T-cell (primary cell): ENCODE measurements around the gene CCDC88C. TPM values are rescaled to one million over a fixed set of nuclear protein-coding genes. Genes with fewer than 3 reads are reported as not detected.
A peak's percentile ranks its signal among the peaks of the same experiment; 100 is the strongest.

ENCODE experiments used
- ATAC-seq, 4 experiments: fragments of 200-7000 bp in 3 of 4; fragments of 150-1000 bp in 1 of 4; cut with Tn5 transposase; replicated peaks in 1 of 4; 1 replicate in 3 of 4; 2 replicates in 1 of 4; pipeline ENCODE4 v1.10.0; 2021; ENCODE audit warnings: moderate library complexity in 3 of 4, mild to moderate bottlenecking in 2 of 4, moderate number of reproducible peaks in 1 of 4
- CTCF ChIA-PET, 2 donors: fragments of 300-600 bp; sonication (Branson Sonifier 250); formaldehyde crosslinking; loops; one replicate each; lab custom pipeline; 2022; ENCODE audit warnings: antibody characterized with exemption in 2 of 2; lab: Charles Lee
- POLR2A ChIA-PET, 2 donors: fragments of 300-600 bp; sonication (Branson Sonifier 250); formaldehyde crosslinking; loops; one replicate each; lab custom pipeline; 2022; ENCODE audit warnings: antibody characterized with exemption in 2 of 2; lab: Charles Lee
- DNase-seq, 35 experiments: peaks; one replicate each; pipeline versions ENCODE4 v3.0.0 to v3.0.0-alpha.2; 2013 to 2023
- H3K27ac ChIP-seq: one replicate; pipeline ENCODE4 v1.5.1; 2013; ENCODE audit warnings: low read length
- H3K27me3 ChIP-seq, 2 experiments: replicated peaks in 1 of 2; 1 replicate in 1 of 2; 2 replicates in 1 of 2; pipeline versions ENCODE4 v1.6.1 to v1.7.0; 2013; ENCODE audit warnings: low read length in 1 of 2, mixed read lengths in 1 of 2; ENCODE audit not compliant: control insufficient read depth in 2 of 2, insufficient read depth in 2 of 2; ENCODE audit errors: extremely low read depth in 1 of 2
- H3K36me3 ChIP-seq, 2 donors: 1 replicate in 1 of 2; 2 replicates in 1 of 2; pipeline versions ENCODE4 v1.6.1 to v1.7.0; 2013; ENCODE audit warnings: low read length in 1 of 2; ENCODE audit not compliant: control insufficient read depth in 2 of 2, insufficient read depth in 1 of 2; ENCODE audit errors: extremely low read depth in 1 of 2
- H3K4me1 ChIP-seq, 2 experiments: 1 replicate in 1 of 2; 2 replicates in 1 of 2; pipeline versions ENCODE4 v1.6.1 to v1.7.0; 2013; ENCODE audit warnings: low read length in 2 of 2, mixed read lengths in 1 of 2; ENCODE audit not compliant: insufficient read depth in 2 of 2, control insufficient read depth in 1 of 2; ENCODE audit errors: extremely low read depth in 1 of 2
- H3K4me3 ChIP-seq, 2 donors: 1 replicate in 1 of 2; 2 replicates in 1 of 2; pipeline versions ENCODE4 v1.5.1 to v1.7.0; 2013; ENCODE audit warnings: mild to moderate bottlenecking in 2 of 2, low read length in 1 of 2, moderate library complexity in 1 of 2; ENCODE audit not compliant: control insufficient read depth in 1 of 2; ENCODE audit errors: extremely low read depth in 1 of 2
- H3K9me3 ChIP-seq: 2 replicates; pipeline ENCODE4 v1.7.0; 2013
- H3K27ac Mint-ChIP-seq, 2 donors: one replicate each; pipeline ENCODE4 v1.8.0; 2020 to 2021; ENCODE audit warnings: mild to moderate bottlenecking in 2 of 2, mixed read lengths in 2 of 2
- H3K27me3 Mint-ChIP-seq, 2 donors: one replicate each; pipeline ENCODE4 v1.8.0; 2021 to 2022; ENCODE audit warnings: mixed read lengths in 2 of 2
- H3K36me3 Mint-ChIP-seq: one replicate; pipeline ENCODE4 v1.8.0; 2021; ENCODE audit warnings: mixed read lengths
- H3K4me1 Mint-ChIP-seq, 3 donors: one replicate each; pipeline ENCODE4 v1.8.0; 2020 to 2022; ENCODE audit warnings: mixed read lengths in 3 of 3, mild to moderate bottlenecking in 1 of 3
- H3K4me3 Mint-ChIP-seq, 3 donors: one replicate each; pipeline ENCODE4 v1.8.0; 2020 to 2022; ENCODE audit warnings: mild to moderate bottlenecking in 3 of 3, mixed read lengths in 3 of 3, moderate library complexity in 3 of 3
- H3K9me3 Mint-ChIP-seq, 3 donors: one replicate each; pipeline ENCODE4 v1.8.0; 2020 to 2022; ENCODE audit warnings: mixed read lengths in 3 of 3
- WGBS: methylation state at CpG from one replicate; pipeline ENCODE4 v1.1.5; 2013; ENCODE audit warnings: missing lambda C conversion rate; ENCODE audit not compliant: insufficient coverage; 5-methylcytosine and 5-hydroxymethylcytosine counted together
- total RNA-seq, 35 experiments: library from RNA in 6 of 35; stranded (reverse) in 6 of 35; fragments of 120-200 nt in 1 of 35; gene quantifications; one replicate each; pipeline versions ENCODE4 v1.2.1 to v1.2.4 and lab custom pipeline; 2013 to 2026

The CCDC88C gene
- total RNA-seq, 5 donors from 2014 or later (not counting 1 experiment from before 2014, with no cell fraction given) = 260 to 368 (median 275) TPM

GRCh38 chr14:91369628-91370445, 47.8 kb downstream of the CCDC88C start:
- ChIA-PET CTCF (interaction anchor here in 1 of 2 donors (1.1 kb wide), 1 partner anchor 16 kb away, joined by 3 read pairs; no protein-coding TSS in a partner anchor), POLR2A (no interaction called here)
- H3K36me3 Mint-ChIP-seq = no peaks in the 10 kb centered on the region
- no peaks in the 10 kb centered on the region for H3K9me3 Mint-ChIP-seq
- ATAC-seq (no peak), DNase-seq (peak in 3 of 35 experiments; percentile 35 to 67 (median 42))
- no peaks in the 10 kb centered on the region for H3K27me3 ChIP-seq
- H3K27ac ChIP-seq = peak overlapping the region; percentile 87
- H3K9me3 ChIP-seq = no peaks in the 10 kb centered on the region
- WGBS = 37% methylated on average over 15 of the region's 24 CpGs
- peaks cover 94 to 100% (median 99%) of the 10 kb centered on the region in 3 donors for H3K4me1 Mint-ChIP-seq
- no peaks in the 10 kb centered on the region for H3K27me3 Mint-ChIP-seq
- peak overlapping the region; percentile 64 to 84 (median 72) for H3K4me3 Mint-ChIP-seq
- H3K4me3 ChIP-seq = peak overlapping the region; percentile 13 to 25
- H3K36me3 ChIP-seq = peaks cover 0 to 10% of the 10 kb centered on the region in 2 donors
- peak overlapping the region; percentile 91 to 95 for H3K27ac Mint-ChIP-seq
- H3K4me1 ChIP-seq = peaks cover 84 to 99% of the 10 kb centered on the region in 2 experiments

DNA sequence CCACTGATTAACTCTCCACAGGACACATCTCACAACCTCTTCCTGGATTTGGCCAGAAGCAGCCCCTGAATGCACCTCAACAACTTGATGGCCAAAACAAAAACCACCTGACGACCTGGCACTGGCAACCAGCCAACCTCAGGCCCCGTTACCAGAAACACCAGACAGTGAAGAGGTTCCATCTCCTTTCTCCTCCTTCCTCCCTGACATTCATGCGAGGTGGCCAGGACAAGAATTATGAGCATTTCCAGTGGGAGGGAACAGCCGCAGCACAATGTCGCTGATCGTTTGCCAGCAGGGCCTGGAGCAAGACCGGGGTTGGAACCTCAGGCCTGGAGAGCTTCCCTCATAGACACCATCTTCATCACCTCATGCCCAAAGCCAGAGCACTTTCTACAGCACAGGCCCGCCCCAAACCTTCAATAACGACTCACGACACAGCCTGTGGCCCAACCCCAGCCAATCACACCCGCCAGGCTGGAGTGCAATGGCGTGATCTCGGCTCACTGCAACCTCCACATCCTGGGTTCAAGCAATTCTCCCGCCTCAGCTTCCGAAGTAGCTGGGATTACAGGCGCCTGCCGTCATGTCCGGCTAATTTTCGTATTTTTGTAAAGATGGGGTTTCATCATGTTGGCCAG, 48.7 kb downstream of the CCDC88C start:
- H3K4me3 ChIP-seq = no peak overlapping the region
- no peaks in the 10 kb centered on the region for H3K9me3 ChIP-seq
- H3K9me3 Mint-ChIP-seq = no peaks in the 10 kb centered on the region
- H3K4me1 ChIP-seq = peaks cover 79 to 99% of the 10 kb centered on the region in 2 experiments
- peak overlapping the region; percentile 92 to 95 for H3K27ac Mint-ChIP-seq
- DNase-seq = no peak
- peak overlapping the region; percentile 41 to 84 (median 60) for H3K4me3 Mint-ChIP-seq
- H3K27me3 Mint-ChIP-seq = no peaks in the 10 kb centered on the region
- H3K27me3 ChIP-seq = no peaks in the 10 kb centered on the region
- ChIA-PET POLR2A (no interaction called here), CTCF (interaction anchor here in 1 of 2 donors (0.7 kb wide), 1 partner anchor 215 kb away, joined by 3 read pairs; no protein-coding TSS in a partner anchor)
- peak overlapping the region; percentile 87 for H3K27ac ChIP-seq
- H3K36me3 Mint-ChIP-seq = no peaks in the 10 kb centered on the region
- peaks cover 93 to 100% (median 98%) of the 10 kb centered on the region in 3 donors for H3K4me1 Mint-ChIP-seq
- no peak for ATAC-seq
- H3K36me3 ChIP-seq = peaks cover 0 to 11% of the 10 kb centered on the region in 2 donors
- WGBS = 84% methylated on average over 10 of the region's 19 CpGs

GRCh38 chr14:91367173-91368171, 50.1 kb downstream of the CCDC88C start:
- peak in 32 of 35 experiments; percentile 38 to 94 (median 69) for DNase-seq
- Mint-ChIP-seq H3K4me1 (peaks cover 83 to 95% (median 91%) of the 10 kb centered on the region in 3 donors), H3K9me3 (no peaks in the 10 kb centered on the region), H3K27me3 (no peaks in the 10 kb centered on the region), H3K36me3 (no peaks in the 10 kb centered on the region), H3K27ac (peak overlapping the region; percentile 92 to 93), H3K4me3 (peak overlapping the region; percentile 64 to 84 (median 73))
- 2% methylated on average over 16 of the region's 22 CpGs for WGBS
- Histone ChIP-seq H3K36me3 (peaks cover 0 to 13% of the 10 kb centered on the region in 2 donors), H3K4me3 (peak overlapping the region; percentile 17 to 20), H3K27ac (peak overlapping the region; percentile 87), H3K9me3 (no peaks in the 10 kb centered on the region), H3K4me1 (peaks cover 67 to 96% of the 10 kb centered on the region in 2 experiments), H3K27me3 (no peaks in the 10 kb centered on the region)
- ChIA-PET POLR2A (interaction anchor here (0.6 to 1.2 kb wide), 5 partner anchors 12 to 48 kb away, joined by 3 to 4 read pairs (median 3); no protein-coding TSS in a partner anchor), CTCF (interaction anchor here in 1 of 2 donors (0.6 to 1.7 kb wide), 10 partner anchors 8 to 82 kb away, joined by 3 to 10 read pairs (median 3); no protein-coding TSS in a partner anchor)
- ATAC-seq = peak; percentile 56 to 85 (median 70)

DNA sequence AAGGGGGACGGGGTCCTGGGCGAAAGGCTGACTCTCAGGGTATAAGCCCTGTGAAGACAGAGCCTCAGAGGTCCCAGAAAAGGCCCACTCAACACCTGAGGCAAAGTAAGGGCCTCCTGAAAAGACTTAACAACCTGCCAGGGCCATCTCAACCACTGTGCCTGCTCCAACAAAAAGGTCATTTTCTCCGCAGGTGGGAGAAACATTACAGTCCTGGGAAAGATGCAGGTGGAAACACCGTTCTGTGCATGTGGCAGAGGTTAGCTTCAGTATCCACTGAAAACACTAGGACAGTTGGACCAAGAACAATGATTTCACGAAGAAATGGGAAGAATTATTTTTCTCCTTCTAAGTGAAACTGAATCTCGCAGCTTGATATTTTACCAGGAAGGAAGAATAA, 50.9 kb downstream of the CCDC88C start:
- Mint-ChIP-seq H3K36me3 (no peaks in the 10 kb centered on the region), H3K9me3 (no peaks in the 10 kb centered on the region), H3K27ac (peak overlapping the region; percentile 92 to 93), H3K4me1 (peaks cover 83 to 95% (median 90%) of the 10 kb centered on the region in 3 donors), H3K4me3 (peak overlapping the region; percentile 64 to 84 (median 73)), H3K27me3 (no peaks in the 10 kb centered on the region)
- ChIA-PET POLR2A (interaction anchor here (0.6 to 1.0 kb wide), 3 partner anchors 11 to 93 kb away, joined by 3 to 6 read pairs (median 4); no protein-coding TSS in a partner anchor), CTCF (interaction anchor here in 1 of 2 donors (0.6 to 1.7 kb wide), 9 partner anchors 8 to 83 kb away, joined by 3 to 10 read pairs (median 3); no protein-coding TSS in a partner anchor)
- H3K4me1 ChIP-seq = peaks cover 62 to 92% of the 10 kb centered on the region in 2 experiments
- H3K27me3 ChIP-seq = no peaks in the 10 kb centered on the region
- H3K36me3 ChIP-seq = peaks cover 0 to 13% of the 10 kb centered on the region in 2 donors
- H3K9me3 ChIP-seq = no peaks in the 10 kb centered on the region
- no peak overlapping the region for H3K4me3 ChIP-seq
- peak overlapping the region; percentile 87 for H3K27ac ChIP-seq
- ATAC-seq (no peak), DNase-seq (no peak)
- WGBS = 87% methylated on average over 3 of the region's 6 CpGs

- Mint-ChIP-seq H3K36me3 (no peaks in the 10 kb centered on the region), H3K4me1 (peaks cover 86 to 95% (median 90%) of the 10 kb centered on the region in 3 donors), H3K27me3 (no peaks in the 10 kb centered on the region), H3K4me3 (peak overlapping the region; percentile 0 to 84 (median 2)), H3K27ac (peak overlapping the region; percentile 69 to 70), H3K9me3 (no peaks in the 10 kb centered on the region)
- DNase-seq (no peak), ATAC-seq (no peak)
- ChIA-PET CTCF (interaction anchor here in 1 of 2 donors (1.6 kb wide), 1 partner anchor 34 kb away, joined by 3 read pairs; no protein-coding TSS in a partner anchor), POLR2A (no interaction called here)
- Histone ChIP-seq H3K36me3 (peaks cover 0 to 9% of the 10 kb centered on the region in 2 donors), H3K27ac (peak overlapping the region; percentile 55), H3K4me1 (peaks cover 50 to 91% of the 10 kb centered on the region in 2 experiments), H3K4me3 (no peak overlapping the region), H3K9me3 (no peaks in the 10 kb centered on the region), H3K27me3 (no peaks in the 10 kb centered on the region)
- 39% methylated on average over 2 of the region's 6 CpGs for WGBS
These were observed 52.1 kb downstream of the CCDC88C start for GRCh38 chr14:91365552-91365951.
